Calu3 (cell line): ENCODE measurements around the gene GPC3. TPM values are rescaled to one million over a fixed set of nuclear protein-coding genes. Genes with fewer than 3 reads are reported as not detected.

Source experiments
- BruUV-seq: library from RNA; stranded (reverse); fragments of 400-500 nt; replicated peaks from 2 replicates; lab custom pipeline; 2021; lab: Mats Ljungman, UMichigan
- CTCF ChIA-PET: fragments of 300-600 bp; sonication (Branson Sonifier 250); formaldehyde crosslinking; loops from one replicate; lab custom pipeline; 2022; ENCODE audit warnings: antibody characterized with exemption; lab: Charles Lee
- DNase-seq: peaks from one replicate; pipeline ENCODE4 v3.0.0; 2022
- H3K27ac Mint-ChIP-seq: one replicate; pipeline ENCODE4 v1.8.0; 2022; ENCODE audit warnings: mixed read lengths; ENCODE audit not compliant: unreplicated experiment
- H3K27me3 Mint-ChIP-seq: one replicate; pipeline ENCODE4 v1.8.0; 2022; ENCODE audit warnings: mixed read lengths; ENCODE audit not compliant: unreplicated experiment
- H3K36me3 Mint-ChIP-seq: one replicate; pipeline ENCODE4 v1.8.0; 2022; ENCODE audit warnings: mild to moderate bottlenecking, moderate library complexity, mixed read lengths; ENCODE audit not compliant: insufficient read depth, unreplicated experiment
- H3K4me1 Mint-ChIP-seq: one replicate; pipeline ENCODE4 v1.8.0; 2022; ENCODE audit warnings: mild to moderate bottlenecking, low read depth, mixed read lengths; ENCODE audit not compliant: unreplicated experiment
- H3K4me3 Mint-ChIP-seq: one replicate; pipeline ENCODE4 v1.8.0; 2022; ENCODE audit warnings: mild to moderate bottlenecking, low read depth, moderate library complexity, mixed read lengths; ENCODE audit not compliant: unreplicated experiment
- H3K9me3 Mint-ChIP-seq: one replicate; pipeline ENCODE4 v1.8.0; 2022; ENCODE audit warnings: low read depth, mixed read lengths; ENCODE audit not compliant: unreplicated experiment
- CTCF ChIP-seq: fragments of 200-600 bp; IDR thresholded peaks from one replicate; pipeline ENCODE4 v1.8.0; 2022; ENCODE audit warnings: antibody characterized with exemption; ENCODE audit not compliant: unreplicated experiment
- intact Hi-C: fragments of 100-400 bp; cut with micrococcal nuclease; formaldehyde crosslinking; loops from one replicate; pipeline ENCODE4 v1.10.0; 2022; ENCODE audit not compliant: unreplicated experiment
- total RNA-seq: library from RNA; stranded (reverse); gene quantifications from 2 replicates; pipeline ENCODE4 v1.2.3, GENCODE V29; 2022

GPC3 gene
- total RNA-seq, 1 experiment from 2014 or later, result 2.3 TPM

GRCh38 chrX:133857640-133858269 is 127.6 kb downstream of the GPC3 start:
- DNase-seq, result no peak
- BruUV-seq, result no TSS peak
- no peaks in the 10 kb centered on the region for H3K27me3 Mint-ChIP-seq
- H3K27ac Mint-ChIP-seq, result no peak overlapping the region
- H3K4me1 Mint-ChIP-seq, result peaks cover 46% of the 10 kb centered on the region
- intact Hi-C loops, result loop anchor here (5.0 kb wide), 1 partner anchor 65 kb away; no protein-coding TSS in a partner anchor
- no peaks in the 10 kb centered on the region for H3K36me3 Mint-ChIP-seq
- H3K4me3 Mint-ChIP-seq, result no peak overlapping the region
- H3K9me3 Mint-ChIP-seq, result peaks cover 2% of the 10 kb centered on the region
- no peak for TF ChIP-seq CTCF
- CTCF ChIA-PET, result interaction anchor here (0.5 kb wide), 1 partner anchor 34 kb away, joined by 6 read pairs; no protein-coding TSS in a partner anchor

DNA sequence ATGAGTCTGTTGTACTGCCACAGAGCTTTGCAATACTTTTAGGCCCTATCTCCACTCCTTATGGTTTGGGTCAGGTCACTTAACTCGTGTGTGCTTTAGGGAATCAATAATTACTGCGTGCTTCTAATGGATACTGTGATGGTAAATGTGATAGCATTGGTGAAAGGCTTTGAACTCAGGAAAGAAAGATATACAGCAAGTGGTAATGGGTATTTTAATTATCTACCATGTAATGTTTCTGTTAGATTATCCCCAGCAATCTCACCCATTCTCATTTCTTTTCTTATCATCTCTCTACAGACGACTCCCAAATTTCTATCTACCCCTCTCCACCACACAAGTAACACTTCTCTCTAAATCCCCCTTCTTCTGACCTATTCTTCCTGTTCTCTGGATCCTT is 128.6 kb downstream of the GPC3 start:
- no peaks in the 10 kb centered on the region for H3K36me3 Mint-ChIP-seq
- no TSS peak for BruUV-seq
- H3K27me3 Mint-ChIP-seq, result no peaks in the 10 kb centered on the region
- H3K4me1 Mint-ChIP-seq, result peaks cover 43% of the 10 kb centered on the region
- H3K27ac Mint-ChIP-seq, result peak overlapping the region; percentile 28
- CTCF ChIA-PET, result no interaction called here
- intact Hi-C loops, result loop anchor here (5.0 kb wide), 1 partner anchor 65 kb away; no protein-coding TSS in a partner anchor
- DNase-seq, result no peak
- no peak for TF ChIP-seq CTCF
- peak overlapping the region; percentile 20 for H3K4me3 Mint-ChIP-seq
- H3K9me3 Mint-ChIP-seq, result peaks cover 2% of the 10 kb centered on the region

GRCh38 chrX:133854290-133854689 is 131.1 kb downstream of the GPC3 start:
- Mint-ChIP-seq H3K9me3 (no peaks in the 10 kb centered on the region), H3K4me3 (no peak overlapping the region), H3K27me3 (no peaks in the 10 kb centered on the region), H3K4me1 (peaks cover 41% of the 10 kb centered on the region), H3K27ac (no peak overlapping the region), H3K36me3 (no peaks in the 10 kb centered on the region)
- TF ChIP-seq CTCF, result no peak
- CTCF ChIA-PET, result no interaction called here
- intact Hi-C loops, result no loop called here
- DNase-seq, result no peak
- no TSS peak for BruUV-seq

DNA sequence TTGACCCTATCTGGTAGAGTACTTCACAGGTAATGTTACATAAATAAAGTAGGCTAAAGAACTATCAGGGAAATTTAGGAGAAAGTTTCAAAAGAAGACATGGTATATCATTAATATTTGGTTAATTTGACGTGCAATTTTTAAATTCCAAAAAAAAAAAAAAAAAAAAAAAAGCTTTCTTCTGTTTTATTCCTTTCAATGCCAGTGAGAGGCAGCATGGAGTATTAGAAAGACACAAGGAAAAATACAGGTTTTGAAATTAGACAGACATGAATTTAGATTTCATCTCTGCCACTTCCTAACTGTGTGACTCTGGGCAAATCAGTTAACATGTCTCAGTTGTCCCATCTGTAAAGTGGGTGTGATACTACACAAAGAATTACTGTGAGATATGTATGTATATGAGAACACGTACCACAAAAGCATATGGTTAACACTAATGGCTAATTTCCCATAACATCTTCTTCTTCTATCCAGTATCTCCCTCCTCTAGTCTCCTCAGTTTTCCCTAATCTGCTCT is 132.5 kb downstream of the GPC3 start:
- Mint-ChIP-seq H3K9me3 (no peaks in the 10 kb centered on the region), H3K27ac (no peak overlapping the region), H3K36me3 (no peaks in the 10 kb centered on the region), H3K4me1 (peaks cover 33% of the 10 kb centered on the region), H3K4me3 (no peak overlapping the region), H3K27me3 (no peaks in the 10 kb centered on the region)
- DNase-seq, result no peak
- TF ChIP-seq CTCF, result no peak
- CTCF ChIA-PET, result interaction anchor here (0.6 kb wide), 1 partner anchor 70 kb away, joined by 4 read pairs; no protein-coding TSS in a partner anchor
- no TSS peak for BruUV-seq
- intact Hi-C loops, result no loop called here
